Measurements from ENCODE around the gene NCOA6. TPM values are rescaled to one million over a fixed set of nuclear protein-coding genes. Genes with fewer than 3 reads are reported as not detected.

NCOA6 gene
- total RNA-seq, 2 experiments from 2014 or later: 8.8 to 24.4 TPM

DNA sequence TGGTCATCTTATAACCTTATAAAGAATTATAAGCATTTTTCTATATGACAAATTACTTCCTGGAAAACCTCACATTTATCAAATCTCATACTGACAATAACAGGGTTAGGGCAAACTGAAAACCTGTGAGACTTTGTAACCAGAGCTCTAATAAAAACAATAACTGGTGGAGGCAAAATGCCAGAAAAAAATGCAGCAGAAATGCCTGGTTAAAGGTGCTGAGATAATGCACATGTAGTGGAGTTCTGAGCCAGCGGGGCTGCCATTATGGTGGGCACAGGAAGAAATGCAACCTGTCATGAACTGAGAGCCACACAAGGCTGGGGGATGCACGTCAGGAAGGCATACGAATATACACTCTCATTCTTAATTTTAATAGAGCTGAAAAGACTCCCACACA lies 53.0 kb downstream of the NCOA6 start:
- no peak for TF ChIP-seq EZH2phosphoT487 (IDR thresholded peaks at IDR 0.05; ENCODE audit: borderline replicate concordance, low read depth, low read length)
- TF ChIP-seq, protein P1, sequence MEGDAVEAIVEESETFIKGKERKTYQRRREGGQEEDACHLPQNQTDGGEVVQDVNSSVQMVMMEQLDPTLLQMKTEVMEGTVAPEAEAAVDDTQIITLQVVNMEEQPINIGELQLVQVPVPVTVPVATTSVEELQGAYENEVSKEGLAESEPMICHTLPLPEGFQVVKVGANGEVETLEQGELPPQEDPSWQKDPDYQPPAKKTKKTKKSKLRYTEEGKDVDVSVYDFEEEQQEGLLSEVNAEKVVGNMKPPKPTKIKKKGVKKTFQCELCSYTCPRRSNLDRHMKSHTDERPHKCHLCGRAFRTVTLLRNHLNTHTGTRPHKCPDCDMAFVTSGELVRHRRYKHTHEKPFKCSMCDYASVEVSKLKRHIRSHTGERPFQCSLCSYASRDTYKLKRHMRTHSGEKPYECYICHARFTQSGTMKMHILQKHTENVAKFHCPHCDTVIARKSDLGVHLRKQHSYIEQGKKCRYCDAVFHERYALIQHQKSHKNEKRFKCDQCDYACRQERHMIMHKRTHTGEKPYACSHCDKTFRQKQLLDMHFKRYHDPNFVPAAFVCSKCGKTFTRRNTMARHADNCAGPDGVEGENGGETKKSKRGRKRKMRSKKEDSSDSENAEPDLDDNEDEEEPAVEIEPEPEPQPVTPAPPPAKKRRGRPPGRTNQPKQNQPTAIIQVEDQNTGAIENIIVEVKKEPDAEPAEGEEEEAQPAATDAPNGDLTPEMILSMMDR (conservative IDR thresholded peaks at IDR 0.05; ENCODE audit: low read length): no peak
- H3K4me1 ChIP-seq (ENCODE audit: insufficient read depth, low read length, poor library complexity, severe bottlenecking): no peaks in the 10 kb centered on the region
- no peak overlapping the region for H3K27ac ChIP-seq (ENCODE audit: low read depth, low read length, poor library complexity, severe bottlenecking)
- H3K79me2 ChIP-seq (ENCODE audit: insufficient read depth, low read depth, low read length): no peaks in the 10 kb centered on the region
- no peak overlapping the region for H3K4me3 ChIP-seq (ENCODE audit: low read depth, low read length, poor library complexity, severe bottlenecking)
- TSS peak; percentile 8 for BruUV-seq (replicated peaks)
- no peaks in the 10 kb centered on the region for H3K9me2 ChIP-seq (ENCODE audit: insufficient read depth, low read length)
- POLR2A ChIA-PET: interaction anchor here (0.7 to 0.9 kb wide), 2 partner anchors 10 to 25 kb away, joined by 3 to 4 read pairs; no protein-coding TSS in a partner anchor
- CTCF ChIA-PET (ENCODE audit: unreplicated experiment): no interaction called here
- H2AFZ ChIP-seq (ENCODE audit: low read length): no peak overlapping the region
- no peak overlapping the region for H3K4me2 ChIP-seq (ENCODE audit: low read length)
- no peak for DNase-seq (ENCODE audit: low spot score)
- peaks cover 39% of the 10 kb centered on the region for H3K36me3 ChIP-seq (ENCODE audit: insufficient read depth, low read length)
- H4K20me1 ChIP-seq (ENCODE audit: insufficient read depth, low read length): no peaks in the 10 kb centered on the region
- no peaks in the 10 kb centered on the region for H3K9me3 ChIP-seq (ENCODE audit: low read length)
- intact Hi-C loops (cut with micrococcal nuclease; ENCODE audit: unreplicated experiment): no loop called here

DNA sequence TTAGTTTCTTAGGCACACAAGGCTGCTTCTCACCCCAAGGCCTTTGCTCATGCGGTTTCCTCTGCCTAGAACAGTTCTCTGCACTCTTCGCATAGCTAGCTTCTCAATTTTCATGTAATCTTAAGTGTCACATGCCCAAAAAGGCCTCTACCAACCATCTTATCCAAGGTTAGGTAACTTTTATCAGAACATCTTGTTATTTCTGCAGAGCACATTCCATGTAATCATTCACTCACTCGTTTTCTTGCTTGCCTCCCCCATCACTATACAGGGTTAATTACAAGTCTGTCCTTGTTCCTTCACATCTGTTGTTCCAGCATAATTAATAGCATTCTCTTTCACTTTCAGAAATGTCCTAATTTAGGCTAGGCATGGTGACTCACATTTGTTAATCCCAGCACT lies 53.8 kb downstream of the NCOA6 start:
- H3K4me3 ChIP-seq (ENCODE audit: low read depth, low read length, poor library complexity, severe bottlenecking): no peak overlapping the region
- no peaks in the 10 kb centered on the region for H3K79me2 ChIP-seq (ENCODE audit: insufficient read depth, low read depth, low read length)
- intact Hi-C loops (cut with micrococcal nuclease; ENCODE audit: unreplicated experiment): no loop called here
- no peak for DNase-seq (ENCODE audit: low spot score)
- ChIA-PET POLR2A (interaction anchor here (0.7 kb wide), 1 partner anchor 11 kb away, joined by 4 read pairs; no protein-coding TSS in a partner anchor), CTCF (ENCODE audit: unreplicated experiment) (no interaction called here)
- H3K27ac ChIP-seq (ENCODE audit: low read depth, low read length, poor library complexity, severe bottlenecking): no peak overlapping the region
- TF ChIP-seq, protein P1 (conservative IDR thresholded peaks at IDR 0.05; ENCODE audit: low read length): no peak
- TF ChIP-seq EZH2phosphoT487 (IDR thresholded peaks at IDR 0.05; ENCODE audit: borderline replicate concordance, low read depth, low read length): no peak
- H2AFZ ChIP-seq (ENCODE audit: low read length): no peak overlapping the region
- H3K9me2 ChIP-seq (ENCODE audit: insufficient read depth, low read length): no peaks in the 10 kb centered on the region
- BruUV-seq (replicated peaks): no TSS peak
- H4K20me1 ChIP-seq (ENCODE audit: insufficient read depth, low read length): no peaks in the 10 kb centered on the region
- peaks cover 47% of the 10 kb centered on the region for H3K36me3 ChIP-seq (ENCODE audit: insufficient read depth, low read length)
- no peaks in the 10 kb centered on the region for H3K9me3 ChIP-seq (ENCODE audit: low read length)
- H3K4me2 ChIP-seq (ENCODE audit: low read length): no peak overlapping the region
- no peaks in the 10 kb centered on the region for H3K4me1 ChIP-seq (ENCODE audit: insufficient read depth, low read length, poor library complexity, severe bottlenecking)

DNA sequence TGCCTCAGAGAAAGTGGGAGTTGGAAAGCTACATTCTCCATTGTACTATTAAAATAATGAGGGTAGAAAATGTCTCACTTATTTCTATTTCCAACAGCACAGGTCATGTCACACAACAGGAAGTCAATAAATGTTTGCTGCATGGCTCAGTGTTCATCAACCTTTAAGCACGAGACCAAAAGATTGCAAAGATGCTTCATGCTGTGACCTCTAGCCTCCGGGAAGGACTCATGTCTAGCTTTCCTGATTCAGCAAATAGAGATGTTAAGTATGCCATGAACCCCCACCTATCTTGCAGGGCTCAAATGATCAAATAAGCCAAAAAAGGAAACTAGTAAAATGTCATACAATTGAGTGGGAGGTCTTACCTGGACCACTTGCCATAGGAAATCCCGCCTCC lies 57.4 kb downstream of the NCOA6 start:
- Histone ChIP-seq H3K79me2 (ENCODE audit: insufficient read depth, low read depth, low read length) (no peaks in the 10 kb centered on the region), H4K20me1 (ENCODE audit: insufficient read depth, low read length) (no peaks in the 10 kb centered on the region), H3K4me2 (ENCODE audit: low read length) (no peak overlapping the region), H3K4me3 (ENCODE audit: low read depth, low read length, poor library complexity, severe bottlenecking) (no peak overlapping the region), H2AFZ (ENCODE audit: low read length) (no peak overlapping the region), H3K4me1 (ENCODE audit: insufficient read depth, low read length, poor library complexity, severe bottlenecking) (no peaks in the 10 kb centered on the region), H3K9me3 (ENCODE audit: low read length) (no peaks in the 10 kb centered on the region), H3K36me3 (ENCODE audit: insufficient read depth, low read length) (peaks cover 58% of the 10 kb centered on the region), H3K9me2 (ENCODE audit: insufficient read depth, low read length) (no peaks in the 10 kb centered on the region), H3K27ac (ENCODE audit: low read depth, low read length, poor library complexity, severe bottlenecking) (no peak overlapping the region)
- ChIA-PET CTCF (ENCODE audit: unreplicated experiment) (interaction anchor here (2.1 kb wide), 1 partner anchor 10 kb away, joined by 6 read pairs; no protein-coding TSS in a partner anchor), POLR2A (no interaction called here)
- no peak for DNase-seq (ENCODE audit: low spot score)
- intact Hi-C loops (cut with micrococcal nuclease; ENCODE audit: unreplicated experiment): loop anchor here (2.0 to 5.0 kb wide), 2 partner anchors 231 to 455 kb away; no protein-coding TSS in a partner anchor
- TF ChIP-seq, protein P1 (conservative IDR thresholded peaks at IDR 0.05; ENCODE audit: low read length): no peak
- no peak for TF ChIP-seq EZH2phosphoT487 (IDR thresholded peaks at IDR 0.05; ENCODE audit: borderline replicate concordance, low read depth, low read length)
- BruUV-seq (replicated peaks): no TSS peak

Data from OCI-LY7 (cell line).